HEK293 (cell line): ENCODE results near the gene MARF1.

Experiments used
- CTCF ChIA-PET: fragments of 350-600 bp; formaldehyde crosslinking; extraction: SDS; loops from one replicate; lab custom pipeline; 2021; ENCODE audit warnings: antibody characterized with exemption; lab: Yijun Ruan, JAX
- POLR2A ChIA-PET: fragments of 300-600 bp; formaldehyde crosslinking; extraction: SDS; loops from one replicate; lab custom pipeline; 2020; ENCODE audit warnings: antibody characterized with exemption, inconsistent platforms; lab: Yijun Ruan, JAX
- H3K27ac ChIP-seq: fragments of 200-500 bp; sonication (Bioruptor generic); 2 replicates; pipeline ENCODE4 v1.5.1; 2014; ENCODE audit warnings: low read depth, low read length, control low read depth, inconsistent platforms; ENCODE audit errors: extremely low read depth
- H3K36me3 ChIP-seq, 2 experiments: fragments of 200-500 bp in 1 of 2; sonication (Bioruptor generic) in 1 of 2; 1 replicate in 1 of 2; 2 replicates in 1 of 2; pipeline ENCODE4 v1.5.1; 2014 to 2017; ENCODE audit warnings: inconsistent platforms in 2 of 2, low read length in 2 of 2; ENCODE audit not compliant: control insufficient read depth in 2 of 2, insufficient read depth in 1 of 2
- H3K4me1 ChIP-seq: fragments of 200-500 bp; sonication (Bioruptor generic); 2 replicates; pipeline ENCODE4 v1.5.1; 2014; ENCODE audit warnings: mild to moderate bottlenecking, low read length, inconsistent platforms; ENCODE audit not compliant: control insufficient read depth, insufficient read depth
- H3K4me3 ChIP-seq: 2 replicates; pipeline ENCODE4 v1.5.1; 2011; ENCODE audit warnings: low read depth, mild to moderate bottlenecking, control low read depth, low read length, moderate library complexity
- H3K9me3 ChIP-seq: fragments of 200-500 bp; sonication (Bioruptor generic); 2 replicates; pipeline ENCODE4 v1.5.1; 2014; ENCODE audit warnings: low read depth, low read length, inconsistent platforms; ENCODE audit not compliant: control insufficient read depth, insufficient read depth
- BCL11B ChIP-seq: fragments of 450-650 bp; formaldehyde crosslinking; IDR thresholded peaks from 2 replicates; pipeline ENCODE4 v1.5.1; 2016; ENCODE audit warnings: low read depth, missing biosample characterization, missing genetic modification characterization
- EGR2 ChIP-seq: fragments of 450-650 bp; formaldehyde crosslinking; IDR thresholded peaks from 2 replicates; pipeline ENCODE4 v1.5.1; 2016; ENCODE audit warnings: low read depth, missing biosample characterization, missing genetic modification characterization
- FEZF1 ChIP-seq: fragments of 450-650 bp; formaldehyde crosslinking; IDR thresholded peaks from 2 replicates; pipeline ENCODE4 v1.5.1; 2016; ENCODE audit warnings: missing biosample characterization, missing genetic modification characterization
- GLI4 ChIP-seq: fragments of 450-650 bp; formaldehyde crosslinking; IDR thresholded peaks from 2 replicates; pipeline ENCODE4 v1.5.1; 2016; ENCODE audit warnings: missing biosample characterization, missing genetic modification characterization
- HOXC10 ChIP-seq: sonication (generic); formaldehyde crosslinking; IDR thresholded peaks from 2 replicates; pipeline ENCODE4 v1.8.1; 2023; ENCODE audit warnings: mild to moderate bottlenecking, missing genetic modification reagents
- KLF10 ChIP-seq: fragments of 450-650 bp; IDR thresholded peaks from 2 replicates; pipeline ENCODE4 v1.5.1; 2018; ENCODE audit warnings: missing biosample characterization, mild to moderate bottlenecking, missing genetic modification characterization
- KLF9 ChIP-seq: fragments of 450-650 bp; formaldehyde crosslinking; IDR thresholded peaks from 2 replicates; pipeline ENCODE4 v1.5.1; 2016; ENCODE audit warnings: missing biosample characterization, missing genetic modification characterization, low read depth
- SETDB1 ChIP-seq: IDR thresholded peaks from one replicate; pipeline ENCODE4 v1.6.1; 2017; ENCODE audit warnings: mild to moderate bottlenecking, low read length, moderate library complexity, mixed read lengths; ENCODE audit not compliant: insufficient read length
- ZBTB21 ChIP-seq: fragments of 450-650 bp; formaldehyde crosslinking; IDR thresholded peaks from 2 replicates; pipeline ENCODE4 v1.5.1; 2017; ENCODE audit warnings: missing biosample characterization, missing genetic modification characterization
- ZNF175 ChIP-seq: fragments of 450-650 bp; formaldehyde crosslinking; IDR thresholded peaks from 2 replicates; pipeline ENCODE4 v1.5.1; 2016; ENCODE audit warnings: missing biosample characterization, missing genetic modification characterization
- ZNF2 ChIP-seq: fragments of 450-650 bp; formaldehyde crosslinking; IDR thresholded peaks from 2 replicates; pipeline ENCODE4 v1.5.1; 2016; ENCODE audit warnings: missing biosample characterization, missing genetic modification characterization
- ZNF416 ChIP-seq: fragments of 450-650 bp; formaldehyde crosslinking; IDR thresholded peaks from 2 replicates; pipeline ENCODE4 v1.5.1; 2016; ENCODE audit warnings: missing biosample characterization, missing genetic modification characterization
- ZNF501 ChIP-seq: fragments of 450-650 bp; formaldehyde crosslinking; IDR thresholded peaks from 2 replicates; pipeline ENCODE4 v1.5.1; 2016; ENCODE audit warnings: missing biosample characterization, missing genetic modification characterization
- ZNF610 ChIP-seq: fragments of 450-650 bp; formaldehyde crosslinking; IDR thresholded peaks from 2 replicates; pipeline ENCODE4 v1.5.1; 2016; ENCODE audit warnings: missing biosample characterization, missing genetic modification characterization, borderline replicate concordance
- ZNF660 ChIP-seq: fragments of 450-650 bp; IDR thresholded peaks from 2 replicates; pipeline ENCODE4 v1.5.1; 2018; ENCODE audit warnings: missing biosample characterization, mild to moderate bottlenecking, missing genetic modification characterization
- ZXDB ChIP-seq: fragments of 450-650 bp; formaldehyde crosslinking; IDR thresholded peaks from 2 replicates; pipeline ENCODE4 v1.5.1; 2016; ENCODE audit warnings: missing biosample characterization, missing genetic modification characterization
- TF ChIP-seq, protein P1 (sequence below): fragments of 450-650 bp; formaldehyde crosslinking; IDR thresholded peaks from 2 replicates; pipeline ENCODE4 v1.5.1; 2016; ENCODE audit warnings: missing biosample characterization, missing genetic modification characterization
- TF ChIP-seq, protein P2 (sequence below): fragments of 450-650 bp; formaldehyde crosslinking; IDR thresholded peaks from 2 replicates; pipeline ENCODE4 v1.5.1; 2016; ENCODE audit warnings: missing biosample characterization, missing genetic modification characterization
- TF ChIP-seq, protein P3 (sequence below): fragments of 450-650 bp; formaldehyde crosslinking; IDR thresholded peaks from 2 replicates; pipeline ENCODE4 v1.5.1; 2016; ENCODE audit warnings: missing biosample characterization, missing genetic modification characterization
- TF ChIP-seq, protein P4 (sequence below): fragments of 450-650 bp; formaldehyde crosslinking; IDR thresholded peaks from 2 replicates; pipeline ENCODE4 v1.5.1; 2016; ENCODE audit warnings: missing biosample characterization, missing genetic modification characterization
- TF ChIP-seq, protein P5 (sequence below): fragments of 450-650 bp; formaldehyde crosslinking; IDR thresholded peaks from 2 replicates; pipeline ENCODE4 v1.5.1; 2016; ENCODE audit warnings: missing biosample characterization, missing genetic modification characterization

MARF1 gene

DNA sequence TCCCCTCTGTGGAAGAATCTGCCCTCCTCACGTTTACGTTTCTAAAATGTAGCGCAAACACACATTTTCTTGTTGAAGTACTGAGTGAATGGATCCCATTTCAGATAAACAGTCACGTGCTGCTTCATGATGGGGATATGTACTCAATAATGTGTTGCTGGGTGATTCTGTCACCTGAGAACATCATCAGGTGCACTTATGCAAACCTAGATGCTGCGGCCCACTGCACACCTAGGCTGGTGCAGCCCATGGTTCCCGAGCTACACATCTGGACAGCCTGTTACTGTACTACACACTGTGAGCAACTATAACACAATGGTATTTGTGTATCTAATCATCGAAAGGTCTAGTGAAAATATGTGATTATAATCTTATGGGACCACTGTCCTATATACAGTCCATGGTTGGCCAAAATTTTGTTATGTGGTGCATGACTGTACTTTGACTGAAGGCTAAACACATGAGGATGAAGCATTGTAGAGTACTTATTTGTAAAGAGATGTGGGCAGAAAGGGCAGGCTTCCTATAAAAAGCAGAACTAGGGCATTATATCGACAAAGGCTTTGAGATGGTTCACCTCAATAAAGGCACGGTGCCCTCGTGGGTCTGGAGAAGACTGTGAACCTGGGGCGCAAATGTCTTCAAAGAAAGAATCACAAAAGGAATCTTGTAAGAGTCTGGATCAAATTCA lies 26.3 kb downstream of the MARF1 start (continued):
- TF ChIP-seq, protein P1, sequence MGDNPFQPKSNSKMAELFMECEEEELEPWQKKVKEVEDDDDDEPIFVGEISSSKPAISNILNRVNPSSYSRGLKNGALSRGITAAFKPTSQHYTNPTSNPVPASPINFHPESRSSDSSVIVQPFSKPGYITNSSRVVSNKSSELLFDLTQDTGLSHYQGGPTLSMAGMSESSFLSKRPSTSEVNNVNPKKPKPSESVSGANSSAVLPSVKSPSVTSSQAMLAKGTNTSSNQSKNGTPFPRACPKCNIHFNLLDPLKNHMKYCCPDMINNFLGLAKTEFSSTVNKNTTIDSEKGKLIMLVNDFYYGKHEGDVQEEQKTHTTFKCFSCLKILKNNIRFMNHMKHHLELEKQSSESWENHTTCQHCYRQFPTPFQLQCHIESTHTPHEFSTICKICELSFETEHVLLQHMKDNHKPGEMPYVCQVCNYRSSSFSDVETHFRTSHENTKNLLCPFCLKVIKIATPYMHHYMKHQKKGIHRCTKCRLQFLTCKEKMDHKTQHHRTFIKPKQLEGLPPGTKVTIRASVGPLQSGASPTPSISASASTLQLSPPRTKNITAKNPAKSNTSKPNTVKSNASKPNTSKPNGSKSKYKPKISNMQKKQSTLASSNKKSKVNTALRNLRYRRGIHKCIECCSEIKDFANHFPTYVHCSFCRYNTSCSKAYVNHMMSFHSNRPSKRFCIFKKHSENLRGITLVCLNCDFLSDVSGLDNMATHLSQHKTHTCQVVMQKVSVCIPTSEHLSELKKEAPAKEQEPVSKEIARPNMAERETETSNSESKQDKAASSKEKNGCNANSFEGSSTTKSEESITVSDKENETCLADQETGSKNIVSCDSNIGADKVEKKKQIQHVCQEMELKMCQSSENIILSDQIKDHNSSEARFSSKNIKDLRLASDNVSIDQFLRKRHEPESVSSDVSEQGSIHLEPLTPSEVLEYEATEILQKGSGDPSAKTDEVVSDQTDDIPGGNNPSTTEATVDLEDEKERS (tag by site-specific recombination) = no peak
- TF ChIP-seq, protein P2, sequence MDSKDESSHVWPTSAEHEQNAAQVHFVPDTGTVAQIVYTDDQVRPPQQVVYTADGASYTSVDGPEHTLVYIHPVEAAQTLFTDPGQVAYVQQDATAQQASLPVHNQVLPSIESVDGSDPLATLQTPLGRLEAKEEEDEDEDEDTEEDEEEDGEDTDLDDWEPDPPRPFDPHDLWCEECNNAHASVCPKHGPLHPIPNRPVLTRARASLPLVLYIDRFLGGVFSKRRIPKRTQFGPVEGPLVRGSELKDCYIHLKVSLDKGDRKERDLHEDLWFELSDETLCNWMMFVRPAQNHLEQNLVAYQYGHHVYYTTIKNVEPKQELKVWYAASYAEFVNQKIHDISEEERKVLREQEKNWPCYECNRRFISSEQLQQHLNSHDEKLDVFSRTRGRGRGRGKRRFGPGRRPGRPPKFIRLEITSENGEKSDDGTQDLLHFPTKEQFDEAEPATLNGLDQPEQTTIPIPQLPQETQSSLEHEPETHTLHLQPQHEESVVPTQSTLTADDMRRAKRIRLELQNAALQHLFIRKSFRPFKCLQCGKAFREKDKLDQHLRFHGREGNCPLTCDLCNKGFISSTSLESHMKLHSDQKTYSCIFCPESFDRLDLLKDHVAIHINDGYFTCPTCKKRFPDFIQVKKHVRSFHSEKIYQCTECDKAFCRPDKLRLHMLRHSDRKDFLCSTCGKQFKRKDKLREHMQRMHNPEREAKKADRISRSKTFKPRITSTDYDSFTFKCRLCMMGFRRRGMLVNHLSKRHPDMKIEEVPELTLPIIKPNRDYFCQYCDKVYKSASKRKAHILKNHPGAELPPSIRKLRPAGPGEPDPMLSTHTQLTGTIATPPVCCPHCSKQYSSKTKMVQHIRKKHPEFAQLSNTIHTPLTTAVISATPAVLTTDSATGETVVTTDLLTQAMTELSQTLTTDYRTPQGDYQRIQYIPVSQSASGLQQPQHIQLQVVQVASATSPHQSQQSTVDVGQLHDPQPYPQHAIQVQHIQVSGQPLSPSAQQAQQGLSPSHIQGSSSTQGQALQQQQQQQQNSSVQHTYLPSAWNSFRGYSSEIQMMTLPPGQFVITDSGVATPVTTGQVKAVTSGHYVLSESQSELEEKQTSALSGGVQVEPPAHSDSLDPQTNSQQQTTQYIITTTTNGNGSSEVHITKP (tag by site-specific recombination) = no peak
- TF ChIP-seq ZNF416 (no peak), ZBTB21 (tag by site-specific recombination) (no peak), ZNF501 (tag by site-specific recombination) (no peak), ZNF175 (tag by site-specific recombination) (no peak)

DNA sequence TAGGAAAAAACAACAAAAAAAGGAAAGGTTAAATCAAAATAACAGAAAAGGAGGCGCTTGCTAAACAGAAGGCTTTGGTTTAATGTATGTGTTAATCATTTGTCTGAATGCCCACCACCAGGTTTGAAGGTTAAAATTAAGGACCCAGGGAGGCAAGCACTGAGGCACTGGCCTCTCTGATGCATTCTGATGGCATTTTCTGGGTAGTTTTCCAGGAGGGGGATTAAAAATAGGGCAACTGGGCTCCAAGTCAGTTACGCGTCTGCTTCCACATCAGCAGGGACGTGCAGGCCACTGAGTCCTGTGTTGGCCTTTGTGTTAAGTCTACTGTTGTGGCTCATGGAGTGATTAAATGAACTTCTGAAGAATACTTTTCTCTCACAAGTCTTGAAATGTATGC lies 26.9 kb downstream of the MARF1 start:
- no peaks in the 10 kb centered on the region for H3K4me1 ChIP-seq
- H3K9me3 ChIP-seq = no peaks in the 10 kb centered on the region
- TF ChIP-seq, protein P3, sequence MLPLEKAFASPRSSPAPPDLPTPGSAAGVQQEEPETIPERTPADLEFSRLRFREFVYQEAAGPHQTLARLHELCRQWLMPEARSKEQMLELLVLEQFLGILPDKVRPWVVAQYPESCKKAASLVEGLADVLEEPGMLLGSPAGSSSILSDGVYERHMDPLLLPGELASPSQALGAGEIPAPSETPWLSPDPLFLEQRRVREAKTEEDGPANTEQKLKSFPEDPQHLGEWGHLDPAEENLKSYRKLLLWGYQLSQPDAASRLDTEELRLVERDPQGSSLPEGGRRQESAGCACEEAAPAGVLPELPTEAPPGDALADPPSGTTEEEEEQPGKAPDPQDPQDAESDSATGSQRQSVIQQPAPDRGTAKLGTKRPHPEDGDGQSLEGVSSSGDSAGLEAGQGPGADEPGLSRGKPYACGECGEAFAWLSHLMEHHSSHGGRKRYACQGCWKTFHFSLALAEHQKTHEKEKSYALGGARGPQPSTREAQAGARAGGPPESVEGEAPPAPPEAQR (tag by site-specific recombination) = no peak
- no peak for TF ChIP-seq GLI4 (tag by site-specific recombination)
- no peak for TF ChIP-seq ZNF660 (tag by site-specific recombination)
- TF ChIP-seq ZNF2 (tag by site-specific recombination) = no peak
- TF ChIP-seq FEZF1 (tag by site-specific recombination) = no peak
- no peak for TF ChIP-seq ZXDB
- TF ChIP-seq, protein P4, sequence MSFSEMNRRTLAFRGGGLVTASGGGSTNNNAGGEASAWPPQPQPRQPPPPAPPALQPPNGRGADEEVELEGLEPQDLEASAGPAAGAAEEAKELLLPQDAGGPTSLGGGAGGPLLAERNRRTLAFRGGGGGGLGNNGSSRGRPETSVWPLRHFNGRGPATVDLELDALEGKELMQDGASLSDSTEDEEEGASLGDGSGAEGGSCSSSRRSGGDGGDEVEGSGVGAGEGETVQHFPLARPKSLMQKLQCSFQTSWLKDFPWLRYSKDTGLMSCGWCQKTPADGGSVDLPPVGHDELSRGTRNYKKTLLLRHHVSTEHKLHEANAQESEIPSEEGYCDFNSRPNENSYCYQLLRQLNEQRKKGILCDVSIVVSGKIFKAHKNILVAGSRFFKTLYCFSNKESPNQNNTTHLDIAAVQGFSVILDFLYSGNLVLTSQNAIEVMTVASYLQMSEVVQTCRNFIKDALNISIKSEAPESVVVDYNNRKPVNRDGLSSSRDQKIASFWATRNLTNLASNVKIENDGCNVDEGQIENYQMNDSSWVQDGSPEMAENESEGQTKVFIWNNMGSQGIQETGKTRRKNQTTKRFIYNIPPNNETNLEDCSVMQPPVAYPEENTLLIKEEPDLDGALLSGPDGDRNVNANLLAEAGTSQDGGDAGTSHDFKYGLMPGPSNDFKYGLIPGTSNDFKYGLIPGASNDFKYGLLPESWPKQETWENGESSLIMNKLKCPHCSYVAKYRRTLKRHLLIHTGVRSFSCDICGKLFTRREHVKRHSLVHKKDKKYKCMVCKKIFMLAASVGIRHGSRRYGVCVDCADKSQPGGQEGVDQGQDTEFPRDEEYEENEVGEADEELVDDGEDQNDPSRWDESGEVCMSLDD (tag by site-specific recombination) = no peak
- no peak for TF ChIP-seq BCL11B
- TF ChIP-seq KLF9 (tag by site-specific recombination) = no peak
- TF ChIP-seq SETDB1 = no peak
- TF ChIP-seq EGR2 (tag by site-specific recombination) = no peak
- TF ChIP-seq HOXC10 = no peak
- no peak for TF ChIP-seq ZNF610 (tag by site-specific recombination)
- no peak for TF ChIP-seq KLF10 (tag by site-specific recombination)
- TF ChIP-seq, protein P5, sequence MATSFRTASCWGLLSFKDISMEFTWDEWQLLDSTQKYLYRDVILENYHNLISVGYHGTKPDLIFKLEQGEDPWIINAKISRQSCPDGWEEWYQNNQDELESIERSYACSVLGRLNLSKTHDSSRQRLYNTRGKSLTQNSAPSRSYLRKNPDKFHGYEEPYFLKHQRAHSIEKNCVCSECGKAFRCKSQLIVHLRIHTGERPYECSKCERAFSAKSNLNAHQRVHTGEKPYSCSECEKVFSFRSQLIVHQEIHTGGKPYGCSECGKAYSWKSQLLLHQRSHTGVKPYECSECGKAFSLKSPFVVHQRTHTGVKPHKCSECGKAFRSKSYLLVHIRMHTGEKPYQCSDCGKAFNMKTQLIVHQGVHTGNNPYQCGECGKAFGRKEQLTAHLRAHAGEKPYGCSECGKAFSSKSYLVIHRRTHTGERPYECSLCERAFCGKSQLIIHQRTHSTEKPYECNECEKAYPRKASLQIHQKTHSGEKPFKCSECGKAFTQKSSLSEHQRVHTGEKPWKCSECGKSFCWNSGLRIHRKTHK = no peak
- H3K27ac ChIP-seq = no peak overlapping the region
- ChIA-PET CTCF (no interaction called here), POLR2A (no interaction called here)
- H3K4me3 ChIP-seq = no peak overlapping the region
- H3K36me3 ChIP-seq = peaks cover 24 to 83% of the 10 kb centered on the region in 2 experiments
